Pulmonary artery endothelial cell (primary cell): Measurements from ENCODE around the gene PCBP3. TPM values are rescaled to one million over a fixed set of nuclear protein-coding genes. Genes with fewer than 3 reads are reported as not detected.
"Not testable (repeated sequence)": the region's sequence is repeated elsewhere in the genome, so short reads cannot be mapped to it uniquely, and the experiment has no call there.

Source experiments
- DNase-seq: peaks from one replicate; pipeline ENCODE4 v3.0.0-alpha.2; 2011; ENCODE audit warnings: low read depth, low spot score
- total RNA-seq: library from RNA; depleted of rRNA; stranded (reverse); fragments of >200 nt; gene quantifications from 2 replicates; pipeline ENCODE4 v1.2.3, GENCODE V29; 2014

Gene PCBP3
- total RNA-seq, 1 donor from 2014 or later, result 0.13 TPM

GRCh38 chr21:45826676-45827301, 183.3 kb downstream of the PCBP3 start:
- no peak for DNase-seq

GRCh38 chr21:45827302-45827692, 183.8 kb downstream of the PCBP3 start:
- DNase-seq, result no peak

GRCh38 chr21:45827881-45828579, 184.5 kb downstream of the PCBP3 start:
- no peak for DNase-seq

GRCh38 chr21:45828580-45829570, 185.3 kb downstream of the PCBP3 start:
- no peak for DNase-seq

GRCh38 chr21:45829668-45830067, 186.1 kb downstream of the PCBP3 start:
- DNase-seq, result no peak

GRCh38 chr21:45830221-45830640, 186.7 kb downstream of the PCBP3 start:
- no peak for DNase-seq

- DNase-seq, result no peak
These were observed 187.3 kb downstream of the PCBP3 start for GRCh38 chr21:45830720-45831366.

- no peak for DNase-seq
These were observed 188.6 kb downstream of the PCBP3 start for GRCh38 chr21:45831991-45832740.

- DNase-seq, result not testable (repeated sequence)
These were observed 189.3 kb downstream of the PCBP3 start for GRCh38 chr21:45832741-45833235.

GRCh38 chr21:45833414-45833813, 189.9 kb downstream of the PCBP3 start:
- no peak for DNase-seq

GRCh38 chr21:45834026-45834715, 190.6 kb downstream of the PCBP3 start:
- no peak for DNase-seq

- DNase-seq, result no peak
These were observed 191.3 kb downstream of the PCBP3 start for GRCh38 chr21:45834821-45835293.

GRCh38 chr21:45835301-45836267, 192.1 kb downstream of the PCBP3 start:
- DNase-seq, result no peak

GRCh38 chr21:45836268-45836655, 192.7 kb downstream of the PCBP3 start:
- DNase-seq, result no peak

GRCh38 chr21:45836694-45837670, 193.5 kb downstream of the PCBP3 start:
- no peak for DNase-seq

GRCh38 chr21:45837936-45838335, 194.4 kb downstream of the PCBP3 start:
- no peak for DNase-seq

GRCh38 chr21:45838634-45839033, 195.1 kb downstream of the PCBP3 start:
- no peak for DNase-seq
